NCI-H748 (cell line): ENCODE results near the gene TCIRG1.

Source experiments
- DNase-seq: peaks from one replicate; lab custom pipeline; 2025; ENCODE audit not compliant: unreplicated experiment; lab: John Stamatoyannopoulos, UW

Gene TCIRG1

DNA sequence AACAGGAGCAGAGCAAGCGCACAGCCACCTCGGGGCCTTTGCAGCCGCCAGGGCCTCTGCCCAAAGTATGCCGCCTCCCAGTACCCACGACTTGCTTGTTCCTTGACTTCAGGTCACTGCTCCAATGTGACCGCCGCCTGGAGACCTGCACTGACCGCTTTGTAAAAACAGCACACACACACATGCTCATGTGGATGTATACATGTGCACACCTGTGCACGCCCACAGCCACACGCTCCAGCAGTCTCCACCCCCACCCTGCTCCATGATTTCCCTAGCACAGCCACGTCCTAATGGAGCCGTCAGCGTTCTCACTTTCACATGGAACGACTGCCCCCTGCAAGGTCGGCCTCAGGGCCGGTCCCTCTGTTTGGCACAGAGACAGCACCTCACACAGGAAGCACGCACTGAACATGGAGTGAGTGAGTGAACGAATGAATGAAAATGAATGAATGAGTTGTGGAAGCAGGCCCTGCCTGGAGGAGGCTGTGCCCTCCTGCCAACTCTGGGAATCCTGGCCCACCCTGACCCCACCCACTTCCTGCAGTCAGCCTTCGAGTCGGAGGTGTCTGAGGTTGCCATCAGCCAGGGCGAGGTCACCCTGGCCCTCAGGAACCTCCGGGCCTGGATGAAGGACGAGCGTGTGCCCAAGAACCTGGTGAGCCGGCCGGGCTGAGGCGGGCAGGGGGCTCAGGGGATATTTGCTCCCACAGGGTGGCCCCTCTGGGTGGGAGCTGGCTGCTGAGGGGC lies 20.7 kb upstream of the TCIRG1 start:
- no peak for DNase-seq

DNA sequence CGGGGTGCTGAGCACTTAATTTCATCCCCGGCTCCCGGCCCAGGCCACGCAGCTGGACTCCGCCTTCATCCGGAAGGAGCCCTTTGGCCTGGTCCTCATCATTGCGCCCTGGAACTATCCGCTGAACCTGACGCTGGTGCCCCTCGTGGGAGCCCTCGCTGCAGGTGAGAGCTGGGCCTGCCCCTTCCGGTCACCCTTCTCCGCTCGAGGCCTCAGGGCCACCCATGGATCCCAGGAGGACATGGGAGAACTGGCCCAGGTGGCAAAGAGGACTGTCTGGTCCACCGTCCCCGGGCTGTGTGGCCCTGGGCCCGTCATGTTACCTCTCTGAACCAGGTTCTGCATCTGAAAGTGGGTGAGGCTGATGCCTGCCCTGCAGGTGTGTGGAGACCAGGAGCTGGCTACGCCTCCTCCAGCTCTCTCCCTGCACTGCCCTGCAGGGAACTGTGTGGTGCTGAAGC lies 20.1 kb upstream of the TCIRG1 start:
- no peak for DNase-seq

DNA sequence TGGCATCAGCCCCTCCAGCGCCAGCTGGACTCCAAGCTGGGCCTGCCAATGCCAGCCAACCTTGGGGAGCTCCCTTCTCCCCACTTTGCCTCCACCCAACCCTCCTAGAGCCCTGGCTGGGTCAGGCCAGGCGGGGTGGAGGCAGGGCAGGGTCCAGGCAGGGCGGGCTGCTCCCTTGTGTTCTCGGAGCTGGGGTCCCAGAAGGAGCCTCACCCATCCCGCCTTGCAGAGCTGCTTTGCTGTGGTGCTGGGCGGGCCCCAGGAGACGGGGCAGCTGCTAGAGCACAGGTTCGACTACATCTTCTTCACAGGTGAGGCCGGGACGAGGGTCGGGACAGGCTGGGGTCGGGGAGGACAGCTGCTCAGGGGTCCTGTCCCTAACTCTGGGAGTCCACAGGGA lies 19.3 kb upstream of the TCIRG1 start:
- no peak for DNase-seq

DNA sequence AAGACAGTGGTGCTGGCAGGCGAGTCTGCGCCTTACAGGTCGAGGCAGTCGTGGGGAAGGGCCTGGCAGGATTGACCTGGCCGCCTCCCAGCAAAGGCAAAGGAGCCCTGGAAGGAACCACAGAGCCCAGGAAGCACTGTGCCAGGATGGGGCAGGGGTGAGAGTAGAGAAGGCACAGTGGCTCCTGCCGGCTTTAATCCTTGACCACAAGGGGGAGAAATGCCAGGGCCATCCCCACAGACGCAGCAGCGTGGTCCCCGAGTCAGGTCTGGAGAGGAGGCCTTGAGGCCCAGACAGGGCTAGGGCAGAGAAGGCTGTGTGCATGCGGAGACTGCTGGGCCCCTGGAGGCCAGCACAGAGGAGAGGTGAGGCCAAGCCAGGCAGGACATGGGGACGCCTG lies 18.2 kb upstream of the TCIRG1 start:
- no peak for DNase-seq

DNA sequence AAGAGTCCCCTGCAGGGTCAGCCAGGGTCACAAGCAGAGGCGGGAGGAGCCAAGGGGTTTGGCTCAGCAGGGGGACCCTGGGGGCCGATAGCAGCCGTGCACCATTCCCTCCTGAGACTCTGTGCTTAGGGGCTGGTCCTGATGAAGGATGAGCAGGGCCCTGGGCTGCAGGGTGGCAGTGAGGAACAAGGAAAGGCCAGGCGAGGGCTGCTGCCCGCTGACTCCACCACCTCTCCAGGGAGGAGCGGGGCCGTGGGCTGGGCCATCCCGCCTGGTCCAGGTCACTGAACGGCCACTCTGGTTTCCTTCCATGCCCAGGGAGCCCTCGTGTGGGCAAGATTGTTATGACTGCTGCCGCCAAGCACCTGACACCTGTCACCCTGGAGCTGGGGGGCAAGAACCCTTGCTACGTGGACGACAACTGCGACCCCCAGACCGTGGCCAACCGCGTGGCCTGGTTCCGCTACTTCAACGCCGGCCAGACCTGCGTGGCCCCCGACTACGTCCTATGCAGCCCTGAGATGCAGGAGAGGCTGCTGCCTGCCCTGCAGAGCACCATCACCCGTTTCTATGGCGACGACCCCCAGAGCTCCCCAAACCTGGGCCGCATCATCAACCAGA lies 17.5 kb upstream of the TCIRG1 start:
- no peak for DNase-seq

DNA sequence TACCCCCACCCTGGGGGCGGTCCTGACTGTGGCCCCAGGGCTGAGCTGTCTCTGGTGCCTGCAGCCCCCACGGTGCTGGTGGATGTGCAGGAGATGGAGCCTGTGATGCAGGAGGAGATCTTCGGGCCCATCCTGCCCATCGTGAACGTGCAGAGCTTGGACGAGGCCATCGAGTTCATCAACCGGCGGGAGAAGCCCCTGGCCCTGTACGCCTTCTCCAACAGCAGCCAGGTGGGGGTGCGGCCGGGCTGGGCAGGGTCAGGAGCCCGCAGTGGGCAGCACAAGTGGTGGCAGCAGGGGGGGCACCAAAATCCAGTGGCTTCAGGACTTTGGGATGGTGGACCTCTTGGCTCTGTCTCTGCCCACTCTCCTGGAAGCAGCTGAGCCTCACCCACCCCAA lies 16.3 kb upstream of the TCIRG1 start:
- DNase-seq: no peak

DNA sequence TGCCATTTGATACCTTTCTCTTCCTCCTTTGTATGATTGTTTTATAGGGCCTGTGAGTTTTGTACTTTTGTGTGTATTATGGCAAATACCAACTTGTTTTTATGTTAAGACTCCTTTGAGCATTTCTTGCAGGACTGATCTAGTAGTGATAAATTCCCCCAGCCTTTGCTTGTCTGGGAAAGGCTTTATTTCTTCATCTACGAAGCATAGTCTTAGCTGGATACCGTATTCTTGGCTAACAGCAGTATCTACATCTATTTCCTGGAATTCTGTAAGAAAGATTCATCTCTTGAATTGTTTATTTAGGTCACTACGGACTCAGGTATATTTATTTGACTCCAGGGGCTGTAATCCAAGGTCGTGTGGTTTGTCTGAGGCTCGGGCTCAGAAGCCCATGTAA lies 14.3 kb upstream of the TCIRG1 start:
- no peak for DNase-seq

DNA sequence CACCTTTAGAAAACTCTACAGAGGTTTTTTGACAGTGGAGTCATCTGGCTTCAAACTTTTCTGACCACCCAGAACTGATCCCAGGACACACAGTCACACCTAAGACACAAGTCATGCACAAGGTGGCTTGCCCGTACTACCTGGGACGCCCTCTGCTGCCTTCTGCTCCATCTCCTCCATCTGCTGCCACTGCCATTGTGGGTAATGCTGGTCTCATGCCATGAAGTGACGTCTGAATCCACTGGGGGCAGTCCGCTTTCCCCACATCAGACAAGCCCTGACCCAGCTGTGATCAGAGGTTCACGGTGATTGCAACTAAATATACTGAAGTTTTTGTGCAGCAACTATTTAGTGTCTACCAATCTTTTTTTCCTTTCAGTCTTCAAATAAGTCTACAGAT lies 13.8 kb upstream of the TCIRG1 start:
- DNase-seq: no peak

DNA sequence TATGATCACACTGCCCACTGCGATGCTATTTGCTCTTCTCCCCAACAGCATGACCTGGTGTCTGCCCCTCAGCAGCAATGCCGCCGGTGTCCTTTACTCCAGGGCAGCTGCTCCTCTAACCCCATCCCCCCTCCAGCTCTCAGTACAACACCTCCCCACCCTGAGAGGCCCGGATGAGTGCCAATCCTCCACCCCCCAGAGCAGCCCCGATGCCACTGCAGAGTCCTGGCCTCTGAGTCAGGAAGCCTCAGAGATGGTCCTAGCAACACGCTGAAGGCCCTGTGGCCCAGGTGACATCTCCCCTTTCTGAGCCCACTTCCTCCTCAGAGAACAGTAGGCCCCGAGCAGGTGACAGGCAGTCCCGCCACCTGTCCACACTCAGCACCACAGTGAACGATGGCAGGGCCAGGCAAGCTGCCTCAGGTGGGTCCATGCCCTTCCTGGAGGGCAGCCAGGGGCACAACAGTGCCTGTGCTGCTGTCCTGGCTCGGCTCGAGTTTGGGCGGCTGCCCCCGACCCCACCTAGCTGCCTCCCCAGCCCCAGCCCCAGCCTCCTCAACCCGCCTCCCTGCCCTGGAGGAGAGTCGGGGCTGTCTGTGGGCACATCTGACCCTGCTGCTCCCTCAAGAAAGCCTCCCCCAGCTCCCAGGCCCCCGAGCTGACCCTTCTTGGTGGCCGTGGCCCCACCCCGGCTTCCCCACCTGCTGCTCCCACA lies 12.3 kb upstream of the TCIRG1 start:
- DNase-seq: no peak

DNA sequence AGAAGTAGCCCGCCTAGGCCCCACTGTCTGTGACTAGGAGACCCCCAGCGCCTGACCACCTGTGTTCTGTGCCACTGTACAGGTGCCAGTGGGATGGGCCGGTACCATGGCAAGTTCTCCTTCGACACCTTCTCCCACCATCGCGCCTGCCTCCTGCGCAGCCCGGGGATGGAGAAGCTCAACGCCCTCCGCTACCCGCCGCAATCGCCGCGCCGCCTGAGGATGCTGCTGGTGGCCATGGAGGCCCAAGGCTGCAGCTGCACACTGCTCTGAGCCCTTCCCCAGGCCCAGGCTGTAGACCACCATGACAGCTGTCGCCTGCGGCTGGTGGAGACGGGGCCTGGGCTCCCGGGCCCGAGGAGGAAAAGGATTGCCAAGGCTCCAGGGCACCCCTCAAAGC lies 11.2 kb upstream of the TCIRG1 start:
- no peak for DNase-seq

DNA sequence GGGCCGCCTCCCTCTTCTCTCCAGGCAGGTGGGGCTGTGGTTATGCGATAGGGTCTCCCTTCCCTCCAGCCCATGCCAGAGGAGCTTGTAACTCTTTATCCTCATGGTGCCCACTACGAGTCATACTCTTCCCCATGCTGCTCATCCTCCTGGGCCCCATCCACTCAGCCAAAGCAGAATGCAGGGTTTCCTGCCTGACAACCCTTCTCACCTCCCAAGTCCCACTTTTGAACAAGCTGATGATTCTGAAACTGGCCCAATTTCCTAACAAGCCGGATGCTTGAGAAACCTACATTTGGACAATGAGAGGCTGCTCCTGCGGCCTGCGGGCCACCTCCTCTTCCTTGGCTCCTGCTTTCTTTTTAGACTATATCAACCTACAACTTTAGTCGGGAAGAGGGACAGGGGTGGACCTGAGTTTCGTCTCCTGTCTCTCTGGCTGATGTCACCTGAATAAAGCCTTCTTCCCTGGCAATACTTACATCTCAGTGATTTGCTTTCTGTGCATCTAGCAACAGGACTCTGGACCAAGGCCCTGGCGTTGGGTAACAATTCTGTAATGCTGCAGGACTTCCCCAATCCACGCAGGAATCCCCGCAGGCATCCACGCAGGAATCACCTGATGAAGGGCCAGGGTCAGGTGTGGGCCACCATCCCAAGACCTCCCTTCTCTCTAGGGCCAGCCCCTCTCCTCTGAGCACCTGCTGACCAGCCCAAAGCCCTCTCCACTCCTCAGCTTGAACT lies 9.9 kb upstream of the TCIRG1 start:
- no peak for DNase-seq

DNA sequence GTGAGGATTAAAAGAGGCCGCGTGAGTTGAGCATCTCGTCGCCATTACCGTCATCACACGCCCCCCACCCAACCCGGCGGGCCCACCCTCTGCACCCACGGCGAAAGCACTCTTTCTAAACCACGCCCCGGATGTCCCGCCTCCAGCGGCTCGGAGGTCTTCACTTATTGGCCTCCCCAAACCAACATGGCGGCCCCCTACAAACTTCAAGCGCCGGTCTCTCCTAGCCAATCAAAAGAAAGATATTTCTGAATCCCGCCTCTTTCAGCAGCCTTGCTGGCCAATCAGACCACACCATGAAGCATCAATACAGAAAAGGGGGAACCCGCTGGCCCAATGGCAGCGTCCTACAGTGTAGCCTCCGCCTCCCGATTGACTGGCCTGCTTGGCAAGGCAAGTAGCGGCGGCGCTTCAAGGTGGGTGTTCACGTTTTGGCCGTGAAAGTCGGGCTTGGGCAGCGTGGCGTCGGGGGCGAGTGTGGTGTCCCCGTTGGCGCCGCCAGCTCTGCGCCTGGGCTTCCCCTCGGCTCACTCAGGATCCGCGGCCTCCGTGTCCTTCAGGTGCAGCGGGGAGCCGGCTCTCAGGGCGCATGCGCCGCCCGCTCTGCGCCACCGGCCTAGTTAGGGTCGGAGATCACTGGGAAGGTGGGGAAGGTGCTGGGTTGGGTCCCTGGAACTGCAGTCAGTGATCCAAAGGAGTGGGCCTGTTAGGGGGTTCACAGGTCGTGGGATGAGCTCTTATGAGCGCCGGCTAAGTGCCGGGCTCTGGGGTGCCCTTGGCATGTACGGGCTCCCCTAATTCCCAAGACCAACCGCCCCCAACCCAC lies 8.3 kb upstream of the TCIRG1 start, which contains the start of gene NDUFS8:
Gene NDUFS8, plus strand, starts transcription at position 364 of the 826 bp plus-strand sequence. CDS start 1,471 bp downstream, outside the sequence.
- peak; percentile 99 for DNase-seq

DNA sequence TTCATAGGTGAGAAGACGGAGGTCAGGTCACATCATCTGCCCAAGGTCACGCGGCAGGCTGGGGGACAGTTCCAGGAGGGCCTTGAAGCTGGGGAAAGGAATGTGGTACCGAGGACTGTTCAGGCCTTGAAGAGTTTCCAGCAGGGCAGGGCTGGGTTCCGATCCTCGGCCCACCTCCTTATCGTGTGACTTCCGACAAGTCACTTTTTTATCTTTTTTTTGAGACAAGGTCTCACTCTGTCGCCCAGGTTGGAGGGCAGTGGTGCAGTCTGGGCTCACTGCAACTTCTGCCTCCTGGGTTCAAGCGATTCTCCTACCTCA lies 7.7 kb upstream of the TCIRG1 start:
- no peak for DNase-seq

DNA sequence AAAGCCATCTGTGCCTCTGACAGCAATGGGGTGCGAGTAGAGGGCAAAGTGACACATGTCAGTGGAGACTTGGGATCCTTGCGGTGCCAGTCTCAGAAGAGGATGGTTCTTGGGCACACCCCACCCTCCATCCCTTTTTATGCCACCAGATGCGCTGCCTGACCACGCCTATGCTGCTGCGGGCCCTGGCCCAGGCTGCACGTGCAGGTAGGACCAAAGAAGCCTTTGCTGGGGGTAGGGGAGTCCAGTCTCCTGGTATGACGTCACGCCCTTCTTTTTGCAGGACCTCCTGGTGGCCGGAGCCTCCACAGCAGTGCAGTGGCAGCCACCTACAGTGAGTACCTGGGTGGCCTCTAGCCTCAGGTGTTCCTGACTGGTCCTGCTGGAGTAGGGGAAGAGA lies 6.8 kb upstream of the TCIRG1 start:
- no peak for DNase-seq

DNA sequence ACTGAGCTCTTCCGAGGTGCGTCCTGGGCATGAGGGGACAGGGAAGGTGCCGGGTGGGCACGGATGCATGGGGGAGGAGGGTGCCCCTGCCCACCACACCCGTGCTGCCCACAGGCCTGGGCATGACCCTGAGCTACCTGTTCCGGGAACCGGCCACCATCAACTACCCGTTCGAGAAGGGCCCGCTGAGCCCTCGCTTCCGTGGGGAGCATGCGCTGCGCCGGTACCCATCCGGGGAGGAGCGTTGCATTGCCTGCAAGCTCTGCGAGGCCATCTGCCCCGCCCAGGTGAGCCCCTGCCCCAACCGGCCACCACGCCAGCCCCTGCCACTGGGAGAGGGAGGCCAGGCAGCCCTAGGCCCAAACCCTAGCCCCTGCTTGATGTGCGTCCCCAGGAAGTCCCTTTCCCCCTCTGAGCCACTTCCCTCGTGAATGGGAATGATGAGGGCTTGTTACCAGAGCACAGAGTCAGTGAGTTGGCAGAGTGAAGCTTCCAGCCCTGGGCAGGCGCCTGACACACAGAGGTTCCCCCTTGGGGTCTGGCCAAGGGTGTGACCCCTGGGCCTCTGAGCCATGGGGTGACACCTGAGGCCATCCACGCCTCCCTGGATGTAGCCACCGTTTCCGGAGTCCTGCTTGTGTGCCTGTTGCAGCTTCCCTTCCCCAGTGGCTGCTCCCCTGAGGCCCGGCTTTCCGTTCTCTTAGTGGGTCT lies 5.7 kb upstream of the TCIRG1 start:
- no peak for DNase-seq

DNA sequence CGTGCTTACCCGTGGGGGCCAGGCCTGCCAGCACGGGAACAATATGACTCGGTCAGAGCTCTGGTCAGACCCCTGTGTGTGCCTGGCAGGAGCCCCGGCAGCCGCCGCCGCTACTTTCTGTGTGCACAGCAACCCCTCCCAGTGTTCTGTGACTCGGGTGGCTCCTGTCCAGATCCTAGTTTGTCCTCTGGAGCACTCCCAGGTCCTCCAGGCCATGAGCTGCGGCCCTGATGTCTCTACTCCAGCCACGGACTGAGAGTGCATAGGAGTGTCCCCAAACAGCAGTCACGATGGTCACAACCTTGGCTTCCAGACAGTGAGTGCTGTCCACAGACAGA lies 5.1 kb upstream of the TCIRG1 start:
- no peak for DNase-seq

DNA sequence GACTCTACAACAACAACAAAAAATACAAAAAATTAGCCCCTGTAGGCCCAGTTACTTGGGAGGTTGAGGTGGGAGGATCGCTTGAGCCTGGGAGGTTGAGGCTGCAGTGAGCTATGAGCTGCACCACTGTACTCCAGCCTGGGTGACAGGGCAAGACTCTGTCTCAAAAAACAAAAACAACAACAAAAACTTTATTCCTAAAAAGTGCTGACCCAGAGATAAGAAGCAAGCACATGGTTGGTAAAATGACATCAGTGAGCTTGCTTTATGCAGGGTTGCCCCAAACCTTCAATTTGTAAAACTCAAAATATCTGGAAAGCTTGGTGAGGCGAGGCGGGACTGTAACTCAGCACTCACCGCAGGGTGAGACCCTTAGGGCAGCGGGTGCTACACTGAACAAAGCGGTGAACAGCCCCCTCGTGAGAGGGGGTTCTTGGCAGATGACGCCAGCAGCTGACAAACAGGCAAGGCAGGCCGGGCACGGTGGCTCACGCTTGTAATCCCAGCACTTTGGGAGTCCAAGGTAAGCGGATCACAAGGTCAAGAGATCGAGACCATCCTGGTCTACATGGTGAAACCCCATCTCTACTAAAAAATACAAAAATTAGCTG lies 3.5 kb upstream of the TCIRG1 start:
- no peak for DNase-seq

DNA sequence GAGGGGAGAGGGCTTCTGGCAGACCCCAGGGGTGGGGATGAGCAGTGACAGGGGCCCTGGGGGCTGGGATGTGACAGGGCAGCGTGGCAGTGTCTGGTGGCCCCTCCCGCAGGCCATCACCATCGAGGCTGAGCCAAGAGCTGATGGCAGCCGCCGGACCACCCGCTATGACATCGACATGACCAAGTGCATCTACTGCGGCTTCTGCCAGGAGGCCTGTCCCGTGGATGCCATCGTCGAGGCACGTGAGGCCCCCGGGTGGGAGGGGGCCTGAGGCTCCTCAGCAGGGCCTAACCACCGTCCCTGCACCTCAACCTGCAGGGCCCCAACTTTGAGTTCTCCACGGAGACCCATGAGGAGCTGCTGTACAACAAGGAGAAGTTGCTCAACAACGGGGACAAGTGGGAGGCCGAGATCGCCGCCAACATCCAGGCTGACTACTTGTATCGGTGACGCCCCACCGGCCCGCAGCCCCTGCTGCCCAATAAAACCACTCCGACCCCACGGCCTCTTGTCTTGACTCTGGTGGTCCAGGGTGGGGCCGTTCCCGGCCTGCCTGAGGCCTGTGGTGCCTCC lies 2.6 kb upstream of the TCIRG1 start:
- DNase-seq: no peak

DNA sequence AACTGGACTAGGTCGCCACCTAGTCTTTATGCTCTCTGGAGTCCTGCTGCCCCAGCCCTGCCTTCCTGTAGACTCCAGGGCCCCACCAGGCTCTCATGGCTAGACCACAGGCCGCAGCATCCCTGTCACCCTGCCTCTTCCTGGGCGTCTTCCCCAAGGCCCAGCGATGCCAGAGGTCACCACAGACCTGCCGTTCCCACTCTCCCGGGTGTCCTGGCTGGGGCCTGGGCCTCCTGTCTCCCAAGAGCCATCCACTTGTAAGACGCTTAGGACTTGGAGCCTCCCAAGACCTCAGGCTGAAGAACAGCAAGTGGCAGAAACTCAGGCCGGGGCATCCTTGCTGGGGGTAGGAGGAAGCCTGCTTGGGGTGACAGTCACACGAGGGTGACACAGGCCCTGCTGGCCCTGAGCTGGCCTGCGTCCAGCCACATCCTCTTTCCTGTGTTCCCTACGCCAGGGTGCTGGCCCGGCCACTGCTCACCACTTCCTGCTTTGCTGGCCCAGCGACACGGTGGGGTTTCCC lies 2.0 kb upstream of the TCIRG1 start:
- DNase-seq: no peak
